Mesodermal cell (in vitro differentiated cells): ENCODE data around the gene ARHGAP26.

ENCODE experiments used
- H3K27ac ChIP-seq: 2 replicates; pipeline ENCODE4 v1.7.0; 2013; ENCODE audit warnings: mild to moderate bottlenecking, low read depth, low read length, moderate library complexity; ENCODE audit not compliant: severe bottlenecking
- H3K36me3 ChIP-seq: 2 replicates; pipeline ENCODE4 v1.7.1; 2013; ENCODE audit warnings: mild to moderate bottlenecking, low read length, moderate library complexity; ENCODE audit not compliant: control insufficient read depth, insufficient read depth
- H3K4me1 ChIP-seq: one replicate; pipeline ENCODE4 v1.7.1; 2013; ENCODE audit warnings: mild to moderate bottlenecking, low read length; ENCODE audit not compliant: insufficient read depth, control insufficient read depth, poor library complexity, severe bottlenecking
- H3K4me3 ChIP-seq: 2 replicates; pipeline ENCODE4 v1.7.0; 2013; ENCODE audit warnings: low read length, control low read depth, mild to moderate bottlenecking; ENCODE audit not compliant: insufficient read depth, poor library complexity, severe bottlenecking; ENCODE audit errors: extremely low read depth
- H3K9me3 ChIP-seq: 2 replicates; pipeline ENCODE4 v1.7.1; 2013; ENCODE audit warnings: mild to moderate bottlenecking, low read length, moderate library complexity; ENCODE audit not compliant: control insufficient read depth
- WGBS, 2 experiments: methylation state at CpG; one replicate each; pipeline ENCODE4 v1.1.5; 2013; ENCODE audit warnings: missing lambda C conversion rate in 2 of 2; ENCODE audit not compliant: insufficient coverage in 2 of 2; 5-methylcytosine and 5-hydroxymethylcytosine counted together

The ARHGAP26 gene

GRCh38 chr5:142908659-142909058 lies 138.5 kb downstream of the ARHGAP26 start:
- no peak overlapping the region for H3K27ac ChIP-seq
- no peaks in the 10 kb centered on the region for H3K9me3 ChIP-seq
- H3K36me3 ChIP-seq = no peaks in the 10 kb centered on the region
- WGBS, 2 experiments = 83% methylated on average over 1 to 2 of the region's 3 CpGs
- no peak overlapping the region for H3K4me3 ChIP-seq
- H3K4me1 ChIP-seq = no peaks in the 10 kb centered on the region

GRCh38 chr5:142910128-142910527 lies 140.0 kb downstream of the ARHGAP26 start:
- Histone ChIP-seq H3K4me1 (no peaks in the 10 kb centered on the region), H3K36me3 (no peaks in the 10 kb centered on the region), H3K9me3 (no peaks in the 10 kb centered on the region), H3K27ac (no peak overlapping the region), H3K4me3 (no peak overlapping the region)
- WGBS, 2 experiments = 94 to 100% methylated on average over 4 of the region's 6 CpGs

- Histone ChIP-seq H3K9me3 (no peaks in the 10 kb centered on the region), H3K27ac (no peak overlapping the region), H3K36me3 (no peaks in the 10 kb centered on the region), H3K4me3 (no peak overlapping the region), H3K4me1 (no peaks in the 10 kb centered on the region)
- 83 to 84% methylated on average over 2 of the region's 3 CpGs for WGBS, 2 experiments
Observed at GRCh38 chr5:142911170-142911569, 141.0 kb downstream of the ARHGAP26 start.

- H3K4me3 ChIP-seq = no peak overlapping the region
- H3K27ac ChIP-seq = no peak overlapping the region
- H3K9me3 ChIP-seq = no peaks in the 10 kb centered on the region
- H3K4me1 ChIP-seq = no peaks in the 10 kb centered on the region
- no peaks in the 10 kb centered on the region for H3K36me3 ChIP-seq
Observed at GRCh38 chr5:142911775-142912174, 141.6 kb downstream of the ARHGAP26 start.

- Histone ChIP-seq H3K4me1 (no peaks in the 10 kb centered on the region), H3K9me3 (no peaks in the 10 kb centered on the region), H3K27ac (no peak overlapping the region), H3K36me3 (no peaks in the 10 kb centered on the region), H3K4me3 (no peak overlapping the region)
- WGBS, 2 experiments = 86 to 93% methylated on average over 8 to 9 of the region's 9 CpGs
Observed at GRCh38 chr5:142913728-142914338, 143.7 kb downstream of the ARHGAP26 start.

- no peak overlapping the region for H3K4me3 ChIP-seq
- H3K27ac ChIP-seq = no peak overlapping the region
- no peaks in the 10 kb centered on the region for H3K9me3 ChIP-seq
- WGBS, 2 experiments = 95% methylated on average over 3 to 7 of the region's 8 CpGs
- H3K36me3 ChIP-seq = no peaks in the 10 kb centered on the region
- no peaks in the 10 kb centered on the region for H3K4me1 ChIP-seq
Observed at GRCh38 chr5:142915038-142915437, 144.9 kb downstream of the ARHGAP26 start.

- H3K36me3 ChIP-seq = no peaks in the 10 kb centered on the region
- WGBS, 2 experiments = 76 to 100% methylated on average over 1 to 4 of the region's 8 CpGs
- no peak overlapping the region for H3K4me3 ChIP-seq
- no peaks in the 10 kb centered on the region for H3K9me3 ChIP-seq
- H3K27ac ChIP-seq = no peak overlapping the region
- H3K4me1 ChIP-seq = no peaks in the 10 kb centered on the region
Observed at GRCh38 chr5:142915813-142916424, 145.7 kb downstream of the ARHGAP26 start.

- no peaks in the 10 kb centered on the region for H3K9me3 ChIP-seq
- peaks cover 5% of the 10 kb centered on the region for H3K4me1 ChIP-seq
- no peak overlapping the region for H3K27ac ChIP-seq
- WGBS, 2 experiments = 89 to 91% methylated on average over 7 of the region's 7 CpGs
- no peak overlapping the region for H3K4me3 ChIP-seq
- no peaks in the 10 kb centered on the region for H3K36me3 ChIP-seq
Observed at GRCh38 chr5:142918959-142919635, 148.9 kb downstream of the ARHGAP26 start.

- no peaks in the 10 kb centered on the region for H3K9me3 ChIP-seq
- no peaks in the 10 kb centered on the region for H3K36me3 ChIP-seq
- peaks cover 5% of the 10 kb centered on the region for H3K4me1 ChIP-seq
- H3K27ac ChIP-seq = no peak overlapping the region
- 100% methylated on average over 1 of the region's 3 CpGs; no CpG with 5 or more reads in 1 of the 2 experiments for WGBS, 2 experiments
- H3K4me3 ChIP-seq = no peak overlapping the region
Observed at GRCh38 chr5:142920849-142921612, 150.9 kb downstream of the ARHGAP26 start.

GRCh38 chr5:142922223-142922952 lies 152.2 kb downstream of the ARHGAP26 start:
- WGBS, 2 experiments = 100% methylated on average over 1 of the region's 1 CpG; no CpG with 5 or more reads in 1 of the 2 experiments
- no peaks in the 10 kb centered on the region for H3K36me3 ChIP-seq

More at GRCh38 chr5:142922223-142922952, 152.2 kb downstream of the ARHGAP26 start:
- no peak overlapping the region for H3K4me3 ChIP-seq
- H3K27ac ChIP-seq = no peak overlapping the region
- peaks cover 5% of the 10 kb centered on the region for H3K4me1 ChIP-seq
- no peaks in the 10 kb centered on the region for H3K9me3 ChIP-seq
